Chondrocyte (in vitro differentiated cells): ENCODE data around the gene ADCY10. TPM values are rescaled to one million over a fixed set of nuclear protein-coding genes. Genes with fewer than 3 reads are reported as not detected.

Source experiments
- DNase-seq: peaks from one replicate; pipeline ENCODE4 v3.0.0; 2021; ENCODE audit warnings: mixed read lengths, low spot score
- H3K27ac Mint-ChIP-seq: one replicate; pipeline ENCODE4 v1.8.0; 2021; ENCODE audit warnings: mild to moderate bottlenecking, moderate library complexity, mixed read lengths; ENCODE audit not compliant: unreplicated experiment
- H3K27me3 Mint-ChIP-seq: 2 replicates; pipeline ENCODE4 v1.8.0; 2021; ENCODE audit warnings: low read depth, mixed read lengths
- H3K36me3 Mint-ChIP-seq: 2 replicates; pipeline ENCODE4 v1.8.0; 2021; ENCODE audit warnings: low read depth, mixed read lengths
- H3K4me1 Mint-ChIP-seq: 2 replicates; pipeline ENCODE4 v1.8.0; 2021; ENCODE audit warnings: low read depth, mild to moderate bottlenecking, mixed read lengths
- H3K4me3 Mint-ChIP-seq: one replicate; pipeline ENCODE4 v1.8.0; 2021; ENCODE audit warnings: mild to moderate bottlenecking, moderate library complexity, mixed read lengths; ENCODE audit not compliant: unreplicated experiment
- H3K9me3 Mint-ChIP-seq: 2 replicates; pipeline ENCODE4 v1.8.0; 2021; ENCODE audit warnings: low read depth, mixed read lengths
- CTCF ChIP-seq: fragments of 200-600 bp; sonication (generic); IDR thresholded peaks from 2 replicates; pipeline ENCODE4 v1.5.0; 2021; ENCODE audit warnings: antibody characterized with exemption, mild to moderate bottlenecking, moderate library complexity
- long read RNA-seq: library from polyadenylated mRNA; stranded (forward); transcript quantifications from one replicate; pipeline ENCODE4 v2.0.0, GENCODE V29; 2021
- total RNA-seq: library from RNA; stranded (reverse); gene quantifications from 3 replicates; pipeline ENCODE4 v1.2.1, GENCODE V29; 2021

The ADCY10 gene
- 0.07 to 0.51 TPM (median 0.10 TPM) in 3 replicates for total RNA-seq
- long read RNA-seq, result 0 reads

- TF ChIP-seq CTCF, result no peak
- H3K27ac Mint-ChIP-seq, result no peak within 1 kb of the TSS
- peaks cover 18% of the 10 kb centered on the region for H3K4me1 Mint-ChIP-seq
- H3K27me3 Mint-ChIP-seq, result no peaks in the 10 kb centered on the region
- no peak within 1 kb of the TSS for H3K4me3 Mint-ChIP-seq
- H3K9me3 Mint-ChIP-seq, result peaks cover 9% of the 10 kb centered on the region
- DNase-seq, result no peak
- peaks cover 12% of the 10 kb centered on the region for H3K36me3 Mint-ChIP-seq
These were observed at the start of gene ADCY10 for GRCh38 chr1:167913895-167914496. Gene ADCY10, minus strand, starts transcription at chr1:167914134. Its CDS starts 8,994 bp downstream, at chr1:167905140.

- H3K4me1 Mint-ChIP-seq, result no peaks in the 10 kb centered on the region
- H3K4me3 Mint-ChIP-seq, result no peak overlapping the region
- H3K27me3 Mint-ChIP-seq, result no peaks in the 10 kb centered on the region
- no peak for DNase-seq
- peaks cover 3% of the 10 kb centered on the region for H3K9me3 Mint-ChIP-seq
- no peak overlapping the region for H3K27ac Mint-ChIP-seq
- TF ChIP-seq CTCF, result no peak
- peaks cover 17% of the 10 kb centered on the region for H3K36me3 Mint-ChIP-seq
These were observed 43.8 kb upstream of the ADCY10 start for GRCh38 chr1:167957710-167958109.

GRCh38 chr1:167955915-167956314 lies 42.0 kb upstream of the ADCY10 start:
- H3K27ac Mint-ChIP-seq, result no peak overlapping the region
- H3K27me3 Mint-ChIP-seq, result no peaks in the 10 kb centered on the region
- peaks cover 19% of the 10 kb centered on the region for H3K36me3 Mint-ChIP-seq
- no peak overlapping the region for H3K4me3 Mint-ChIP-seq
- H3K4me1 Mint-ChIP-seq, result peaks cover 6% of the 10 kb centered on the region
- peaks cover 3% of the 10 kb centered on the region for H3K9me3 Mint-ChIP-seq
- no peak for DNase-seq
- no peak for TF ChIP-seq CTCF

GRCh38 chr1:167950569-167950968 lies 36.6 kb upstream of the ADCY10 start:
- no peaks in the 10 kb centered on the region for H3K9me3 Mint-ChIP-seq
- no peak overlapping the region for H3K27ac Mint-ChIP-seq
- H3K36me3 Mint-ChIP-seq, result peaks cover 17% of the 10 kb centered on the region
- no peaks in the 10 kb centered on the region for H3K27me3 Mint-ChIP-seq
- H3K4me1 Mint-ChIP-seq, result peaks cover 29% of the 10 kb centered on the region
- no peak for TF ChIP-seq CTCF
- H3K4me3 Mint-ChIP-seq, result no peak overlapping the region
- DNase-seq, result no peak

- no peak for DNase-seq
- TF ChIP-seq CTCF, result no peak
- Mint-ChIP-seq H3K4me3 (no peak overlapping the region), H3K36me3 (peaks cover 11% of the 10 kb centered on the region), H3K27ac (no peak overlapping the region), H3K9me3 (no peaks in the 10 kb centered on the region), H3K27me3 (no peaks in the 10 kb centered on the region), H3K4me1 (peaks cover 29% of the 10 kb centered on the region)
These were observed 35.9 kb upstream of the ADCY10 start for GRCh38 chr1:167949785-167950184.
